TTC549 (cell line): ENCODE measurements around the gene NT5C2.

Experiments used
- FAIRE-seq: peaks from 2 replicates; lab custom pipeline; 2012; peaks lifted over from hg19 to GRCh38; lab: Jason Lieb, UNC

Gene NT5C2

DNA sequence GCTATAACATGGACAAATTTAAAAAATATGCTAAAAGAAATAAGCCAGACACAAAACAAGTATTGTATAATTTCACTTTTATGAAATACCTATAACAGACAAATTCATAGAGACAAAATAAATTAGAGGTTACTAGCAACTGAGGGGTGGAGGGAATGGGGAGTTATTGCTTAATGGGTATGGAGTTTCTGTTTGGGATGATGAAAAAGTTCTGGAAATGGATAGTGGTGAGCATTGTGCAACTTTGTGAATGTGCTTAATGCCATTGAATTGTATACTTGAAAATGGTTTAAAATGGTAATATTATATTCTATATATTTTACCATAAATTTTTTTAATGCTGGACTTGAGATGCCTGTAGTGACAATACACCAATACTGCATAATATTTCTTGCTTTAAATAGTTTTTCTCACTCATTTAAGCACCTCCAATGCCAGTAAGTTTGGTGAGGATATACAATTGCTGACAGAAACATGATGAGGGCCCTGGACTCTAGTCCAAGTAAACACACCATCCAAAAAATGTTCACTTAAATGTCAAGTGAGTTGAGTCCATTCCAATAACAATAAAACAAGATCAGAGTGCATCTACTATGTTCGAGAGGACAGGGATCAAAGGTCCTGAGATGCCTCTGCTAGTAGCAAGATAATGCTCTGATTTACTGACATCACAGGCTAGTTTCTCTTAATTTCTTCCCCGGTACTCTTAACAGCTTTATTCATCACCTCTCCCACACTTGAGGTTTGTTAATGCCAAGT is 71.9 kb downstream of the NT5C2 start:
- no peak for FAIRE-seq

DNA sequence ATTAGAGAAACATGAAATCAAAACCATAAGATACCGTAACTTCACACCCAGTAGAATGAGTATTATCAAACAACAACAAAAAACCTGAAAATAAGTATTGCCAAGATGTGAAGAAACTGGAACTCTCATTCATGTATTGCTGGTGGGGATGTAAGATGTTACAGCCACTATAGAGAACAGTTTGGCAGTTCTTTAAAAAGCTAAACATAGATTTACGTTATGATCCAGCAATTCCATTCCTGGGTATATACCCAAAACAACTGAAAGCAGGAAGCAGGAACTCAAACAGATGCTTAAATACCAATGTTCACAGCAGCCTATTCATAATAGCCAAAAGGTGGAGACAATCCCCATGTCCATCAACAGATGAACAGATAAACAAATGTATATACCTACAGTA is 72.5 kb downstream of the NT5C2 start:
- FAIRE-seq = no peak

DNA sequence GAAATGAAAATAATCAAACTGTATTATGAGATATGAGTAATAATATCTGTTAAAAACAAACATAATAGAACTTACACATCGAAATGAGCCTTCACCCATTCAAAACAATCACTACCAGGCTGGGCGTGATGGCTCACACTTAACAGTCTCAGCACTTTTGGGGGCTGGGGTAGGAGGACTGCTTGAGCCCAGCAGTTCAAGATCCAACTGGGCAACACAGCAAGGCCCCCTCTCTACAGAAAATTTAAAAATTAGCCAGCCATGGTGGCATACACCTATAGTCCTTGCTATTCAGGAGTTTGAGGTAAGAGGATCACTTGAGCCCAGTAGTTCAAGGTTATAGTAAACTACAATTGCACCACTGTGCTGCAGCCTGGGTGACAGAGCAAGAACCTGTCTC is 75.8 kb downstream of the NT5C2 start:
- no peak for FAIRE-seq

DNA sequence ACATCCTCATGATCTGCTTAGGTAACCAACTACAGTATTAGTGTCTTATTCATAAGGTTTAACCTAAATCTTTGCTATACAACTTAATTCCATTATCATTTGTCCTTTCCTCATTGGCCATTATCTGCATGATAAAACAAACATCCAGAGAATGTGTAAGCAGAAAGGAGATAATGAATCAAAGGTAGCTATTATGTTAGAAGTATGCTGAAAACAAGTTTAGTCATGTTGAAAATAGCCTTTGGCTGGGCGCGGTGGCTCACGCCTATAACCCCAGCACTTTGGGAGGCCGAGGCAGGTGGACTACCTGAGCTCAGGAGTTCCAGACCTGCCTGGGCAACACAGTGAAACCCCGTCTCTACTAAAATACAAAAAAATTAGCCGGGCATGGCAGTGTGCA is 78.2 kb downstream of the NT5C2 start:
- FAIRE-seq = no peak

DNA sequence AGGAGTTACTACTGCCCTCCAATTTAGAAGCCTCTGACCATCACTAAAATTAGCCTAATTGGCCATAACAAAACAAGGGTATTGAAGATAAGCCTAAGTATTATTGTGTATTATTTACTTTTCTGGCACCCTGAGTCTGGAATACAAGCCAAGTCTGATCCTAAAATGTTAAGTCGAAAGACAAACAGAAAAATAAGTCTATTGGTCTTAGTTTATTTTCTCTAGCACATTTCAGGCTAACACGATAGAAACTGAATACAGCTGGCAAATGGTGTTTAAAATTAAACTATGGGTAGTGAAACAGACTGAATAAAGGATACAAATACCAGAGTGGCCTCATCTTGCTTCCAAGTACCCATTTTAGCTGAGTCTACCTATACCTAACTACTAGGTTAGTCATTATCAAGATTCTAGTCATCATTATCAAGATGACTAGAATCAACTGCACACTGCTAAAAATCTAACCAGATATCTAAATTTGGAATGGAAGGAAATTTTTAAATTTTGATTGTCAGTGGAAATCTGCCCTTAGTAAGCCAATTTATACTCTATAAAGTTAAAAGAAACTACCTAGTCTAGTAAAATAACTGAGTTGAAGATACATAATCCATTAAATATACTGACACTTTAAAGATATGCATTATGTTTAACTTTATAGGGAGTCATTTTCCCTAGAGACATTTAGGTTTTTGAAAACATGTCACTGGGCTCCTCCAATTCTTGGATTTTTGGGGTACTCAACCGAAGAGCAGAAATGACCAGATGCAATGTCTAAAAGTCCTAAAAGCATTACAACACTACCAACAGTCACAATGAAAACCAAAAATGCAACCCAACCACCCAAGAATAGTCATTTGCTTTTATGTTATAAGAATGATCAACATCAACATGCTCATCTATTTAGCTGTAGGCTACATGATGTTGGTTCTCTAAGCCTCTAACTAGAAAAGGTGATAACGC is 80.9 kb downstream of the NT5C2 start:
- FAIRE-seq = no peak

DNA sequence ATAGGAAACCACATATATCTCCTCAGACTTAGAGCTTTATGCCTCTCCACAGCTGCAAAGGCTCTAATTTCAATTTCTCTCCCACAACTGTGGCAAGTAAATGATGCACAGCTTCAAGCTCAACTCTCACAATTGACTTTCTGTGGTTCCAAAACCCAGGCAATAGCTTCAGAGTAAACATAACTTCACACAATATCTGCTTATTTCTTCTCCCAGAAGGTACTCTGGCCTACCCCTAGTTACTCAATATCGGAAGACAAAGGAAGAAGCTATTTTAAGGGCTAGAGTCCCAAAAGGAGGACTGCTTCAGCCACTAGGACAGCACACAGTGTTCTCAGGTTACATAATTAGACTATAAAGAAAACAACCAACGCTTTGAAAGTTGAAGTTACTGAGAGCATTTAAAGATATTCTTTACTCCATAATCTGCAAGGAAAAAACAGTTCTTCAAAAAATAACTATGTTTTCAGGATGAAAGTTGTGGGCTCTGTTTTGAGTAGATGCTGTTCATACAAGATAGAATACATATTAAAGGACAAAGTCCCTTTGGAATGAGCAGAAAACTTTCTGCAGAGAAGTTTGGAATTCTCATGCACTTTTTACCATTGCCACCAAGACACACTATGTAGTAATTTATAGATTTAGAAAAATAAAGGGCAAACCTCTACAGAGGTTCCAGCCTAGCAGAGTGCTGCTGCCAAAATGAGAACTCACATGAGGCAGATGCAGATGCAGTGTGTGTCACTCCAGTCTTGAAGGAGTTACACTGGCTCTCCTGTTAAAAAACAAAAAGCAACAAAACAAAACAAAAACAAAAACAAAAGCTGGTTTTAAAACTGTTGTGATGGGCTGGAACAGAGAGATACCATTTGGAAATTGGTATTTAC is 81.8 kb downstream of the NT5C2 start:
- no peak for FAIRE-seq

DNA sequence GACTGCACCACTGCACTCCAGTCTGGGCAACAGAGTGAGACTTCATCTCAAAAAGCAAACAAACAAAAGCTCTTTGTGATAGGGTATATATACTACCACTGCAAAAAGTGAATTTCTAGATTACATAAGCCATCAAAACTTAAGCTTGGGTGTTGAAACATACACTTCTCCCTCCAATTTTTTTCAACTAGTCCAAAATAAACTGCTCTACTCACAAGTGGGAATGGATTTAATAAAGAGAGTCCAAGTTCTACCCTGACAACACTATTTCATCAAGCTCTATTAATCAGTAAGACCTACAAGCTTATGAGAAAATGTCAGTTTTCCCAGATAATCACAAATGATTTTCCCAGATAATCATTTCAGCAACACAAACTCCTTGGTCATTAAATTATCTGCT is 82.7 kb downstream of the NT5C2 start:
- no peak for FAIRE-seq

DNA sequence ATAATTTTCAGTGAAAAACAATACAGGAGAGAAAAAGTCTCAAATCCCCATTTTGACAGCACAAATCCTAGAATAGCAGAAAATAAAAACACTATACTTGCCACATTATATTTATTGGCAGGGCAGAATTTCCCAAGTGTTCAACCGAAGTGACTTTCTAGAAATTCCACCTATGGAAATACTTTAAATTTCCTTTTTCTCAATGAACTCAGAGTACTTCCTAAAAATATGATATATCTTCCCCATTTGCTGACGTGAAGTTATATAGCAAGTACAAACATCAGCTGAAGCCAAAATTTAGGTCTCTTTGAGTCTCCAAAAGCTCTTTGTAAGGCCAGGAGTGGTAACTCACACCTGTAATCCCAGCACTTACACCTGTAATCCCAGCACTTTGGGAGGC is 83.3 kb downstream of the NT5C2 start:
- no peak for FAIRE-seq

DNA sequence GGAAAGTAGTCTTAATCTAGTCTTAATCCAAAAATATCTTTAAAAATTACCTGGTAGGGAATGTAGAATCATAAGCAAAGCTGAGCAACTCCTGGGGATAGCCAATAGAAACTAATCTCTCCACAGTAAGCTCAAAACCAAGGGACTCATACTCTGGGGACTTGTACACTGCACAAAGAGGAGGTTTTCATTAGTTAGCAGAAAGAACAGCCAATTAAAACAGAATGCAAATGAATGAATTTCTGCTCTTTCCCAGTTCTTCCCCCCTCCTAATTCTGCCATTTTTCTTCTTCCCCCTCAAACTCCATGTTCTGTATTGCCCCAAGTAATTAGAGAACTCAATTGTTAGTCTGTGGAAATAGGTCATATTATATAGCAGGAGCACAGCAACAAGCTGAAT is 86.5 kb downstream of the NT5C2 start:
- FAIRE-seq = no peak

DNA sequence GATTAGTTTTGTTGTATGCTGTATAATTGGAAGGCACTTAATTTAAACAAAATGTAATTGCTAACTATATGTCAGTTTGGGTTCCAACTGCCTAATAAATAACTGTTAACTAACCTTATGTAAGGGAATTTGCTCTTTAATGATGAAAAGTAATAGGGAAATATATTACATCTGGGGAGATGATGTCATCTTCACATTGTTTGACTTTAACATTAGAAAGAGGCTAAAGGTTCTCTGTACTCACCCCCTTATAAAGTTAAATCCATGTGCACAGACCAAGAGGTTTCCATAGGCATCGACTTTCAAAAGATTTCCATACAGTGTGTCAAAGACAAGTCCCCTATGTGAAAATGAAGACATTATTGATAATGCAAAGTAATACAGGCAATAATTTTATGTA is 87.6 kb downstream of the NT5C2 start:
- no peak for FAIRE-seq

DNA sequence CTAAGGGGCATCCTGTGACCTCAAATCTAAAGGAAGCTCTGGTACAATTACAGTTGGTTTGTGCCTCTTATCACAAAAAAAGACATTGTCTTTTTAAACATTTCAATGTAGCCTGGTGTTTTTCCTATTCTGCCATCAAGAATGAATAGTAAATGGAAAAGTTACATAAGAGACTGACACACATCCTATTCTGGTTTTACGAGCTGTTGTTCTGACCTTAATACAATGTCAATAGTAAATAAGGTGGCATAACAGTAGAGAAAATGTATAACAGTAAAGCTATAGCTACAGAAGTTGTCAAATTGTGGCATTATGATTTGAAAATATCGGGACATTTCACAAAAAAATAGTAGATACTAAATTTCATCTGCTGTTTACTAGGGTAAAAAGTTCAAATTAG is 88.4 kb downstream of the NT5C2 start:
- FAIRE-seq = no peak

DNA sequence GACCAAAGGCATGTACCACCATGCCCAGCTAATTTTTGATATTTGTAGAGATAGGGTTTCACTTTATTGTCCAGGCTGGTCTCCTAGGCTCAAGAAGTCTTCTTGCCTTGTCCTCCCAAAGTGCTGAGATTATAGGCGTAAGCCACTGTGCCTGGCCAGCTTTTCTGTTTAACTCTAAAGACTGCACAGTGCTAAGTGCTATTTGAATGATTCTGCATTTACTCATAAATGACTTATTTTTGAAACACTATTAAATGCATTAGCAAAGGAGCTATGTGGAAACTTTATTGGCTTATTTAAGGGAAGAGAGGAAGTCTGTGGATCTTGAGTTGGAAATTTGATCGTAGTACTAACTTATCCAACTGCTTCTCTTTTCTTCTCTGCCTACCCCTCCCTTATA is 89.1 kb downstream of the NT5C2 start:
- FAIRE-seq = no peak

DNA sequence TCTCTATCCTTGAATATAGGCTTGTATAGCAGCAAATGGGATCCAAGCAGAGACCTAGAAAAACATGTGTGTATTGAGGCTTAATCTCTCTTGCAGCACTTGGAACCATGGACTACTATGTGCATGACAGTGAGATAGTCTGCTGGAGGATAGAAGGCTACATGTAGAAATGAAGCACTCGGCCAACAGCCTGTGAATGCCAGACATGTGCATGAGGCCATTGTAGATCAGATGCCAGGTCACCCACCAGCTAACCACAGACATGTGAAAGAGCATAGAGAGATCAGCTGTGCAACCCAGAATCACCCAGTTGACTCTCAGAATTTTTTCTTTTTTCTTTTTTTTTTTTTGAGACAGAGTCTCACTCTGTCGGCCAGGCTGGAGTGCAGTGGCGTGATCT is 90.9 kb downstream of the NT5C2 start:
- FAIRE-seq = no peak

DNA sequence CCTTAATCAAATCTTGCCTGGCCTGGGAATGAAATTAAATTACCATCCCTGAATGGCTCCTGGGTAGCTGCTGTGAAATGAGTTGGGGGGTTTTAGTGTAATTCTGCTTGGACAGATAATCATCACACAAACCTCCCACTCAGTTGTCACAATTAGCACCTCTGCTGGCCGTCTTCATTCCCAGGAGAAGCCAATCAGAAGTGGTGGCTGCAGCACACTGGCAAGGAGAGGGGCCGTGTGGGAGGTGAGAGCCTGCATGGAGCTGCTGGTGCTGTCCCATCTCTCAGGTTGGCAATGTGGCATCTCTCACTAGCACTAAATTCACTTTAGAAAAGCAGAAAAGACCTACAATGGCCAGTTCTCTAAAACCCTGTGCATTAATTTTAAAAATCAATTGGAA is 92.5 kb downstream of the NT5C2 start:
- FAIRE-seq = no peak

DNA sequence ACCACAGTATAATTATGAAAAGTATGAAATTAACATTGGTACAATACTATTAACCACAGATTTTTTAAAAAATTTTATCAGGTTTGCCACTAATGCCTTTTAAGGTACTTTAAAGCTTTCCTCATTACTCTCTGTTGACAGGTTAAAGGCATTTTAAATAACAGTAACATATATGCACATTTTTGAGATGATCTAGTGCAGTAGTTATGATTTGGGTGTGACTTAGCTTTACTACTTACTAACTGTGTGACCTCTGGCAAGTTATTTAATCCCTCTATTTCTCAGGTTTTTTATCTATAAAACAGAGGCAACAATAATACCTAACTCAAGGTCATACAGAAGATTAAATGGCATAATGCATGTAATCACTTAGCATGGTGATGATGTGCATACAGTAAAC is 94.8 kb downstream of the NT5C2 start:
- FAIRE-seq = no peak

DNA sequence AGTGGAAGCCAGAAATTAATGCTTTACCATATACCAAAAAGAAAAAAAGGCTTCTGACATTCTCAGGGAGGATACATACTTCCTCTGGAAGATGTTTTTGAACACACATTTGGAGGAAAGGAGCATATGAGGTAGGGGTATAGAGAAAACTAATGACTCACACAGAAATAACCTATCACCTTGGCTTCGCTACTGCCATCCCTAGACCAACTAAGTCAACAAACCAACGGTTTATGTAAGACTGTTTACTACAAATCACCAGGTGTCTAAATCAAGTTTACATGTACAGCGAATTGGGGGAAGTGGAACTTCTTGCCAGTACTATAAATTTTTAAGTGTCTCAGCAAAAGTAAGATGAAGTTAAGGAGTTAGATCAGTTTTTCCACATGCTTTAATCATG is 96.9 kb downstream of the NT5C2 start:
- no peak for FAIRE-seq

DNA sequence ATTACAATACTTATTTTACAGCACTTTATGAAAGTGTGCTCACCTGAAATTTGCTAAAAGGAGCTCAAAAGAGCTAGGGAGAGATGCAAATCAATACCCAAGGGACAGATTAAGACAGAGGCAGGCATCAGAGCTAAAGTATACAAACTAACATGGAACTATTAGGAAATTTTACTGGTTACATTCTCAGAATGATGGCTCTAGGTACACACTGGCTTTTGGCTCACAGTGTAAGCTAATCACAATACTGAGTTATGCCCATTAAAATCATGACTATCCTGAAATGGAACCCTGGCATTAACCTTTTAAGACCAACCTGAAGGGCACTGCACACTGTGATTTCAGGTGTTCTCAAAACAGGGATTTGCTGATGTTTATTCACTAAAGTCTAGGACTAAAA is 98.1 kb downstream of the NT5C2 start:
- FAIRE-seq = no peak

DNA sequence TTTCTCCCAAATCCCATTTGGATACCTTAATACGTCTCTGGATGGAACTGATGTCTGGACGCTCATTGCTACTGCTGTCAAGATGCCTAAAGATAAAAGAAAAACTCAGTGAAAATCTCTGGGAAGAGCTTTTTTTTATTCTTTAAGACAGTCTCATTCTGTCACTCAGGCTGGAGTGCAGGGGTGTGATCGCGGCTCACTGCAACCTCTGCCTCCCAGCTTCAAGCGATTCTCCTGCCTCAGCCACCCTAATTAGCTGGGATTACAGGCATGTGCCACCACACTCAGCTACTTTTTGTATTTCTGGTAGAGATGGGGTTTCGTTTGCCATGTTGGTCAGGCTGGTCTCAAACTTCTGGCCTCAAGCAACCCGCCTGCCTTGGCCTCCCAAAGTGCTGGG is 102.2 kb downstream of the NT5C2 start:
- no peak for FAIRE-seq

DNA sequence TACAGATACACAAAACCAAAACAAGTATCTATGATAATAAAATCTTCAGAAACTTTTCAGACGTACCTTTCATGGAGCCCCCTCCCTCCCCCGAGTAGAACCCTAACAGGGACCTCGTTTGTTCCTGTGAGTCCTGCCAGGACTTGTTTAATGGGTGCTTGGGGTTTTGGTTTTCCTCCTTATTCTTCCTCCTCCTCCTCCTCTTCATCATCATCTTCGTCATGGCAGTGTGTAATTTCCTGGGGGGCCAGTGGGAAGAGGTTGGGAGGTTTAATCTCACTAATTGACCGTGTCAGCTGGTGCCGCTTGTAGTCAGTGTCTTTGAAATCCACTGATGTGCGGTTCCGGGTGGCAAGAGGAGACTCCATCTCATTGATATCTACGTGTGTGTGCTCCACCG is 103.6 kb downstream of the NT5C2 start:
- no peak for FAIRE-seq

DNA sequence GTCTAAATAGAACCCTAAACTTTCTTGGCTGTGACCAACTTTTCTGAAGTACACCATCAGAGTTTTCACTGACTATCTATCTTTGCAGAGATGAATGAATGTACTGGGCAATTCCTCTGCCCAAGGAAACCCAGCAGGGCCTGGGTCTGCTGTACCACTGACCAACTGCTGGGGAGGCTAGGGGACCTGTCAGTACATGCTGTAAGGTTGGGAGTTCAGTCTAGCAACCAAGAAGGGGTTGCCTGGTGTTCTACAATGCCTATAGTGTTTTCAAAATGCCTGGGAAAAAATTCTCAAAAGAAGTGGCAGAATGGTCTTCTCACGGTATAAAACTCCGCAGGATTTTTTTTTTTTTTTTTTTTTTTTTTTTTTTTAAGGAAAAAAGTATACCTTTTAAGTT is 106.3 kb downstream of the NT5C2 start:
- FAIRE-seq = no peak

DNA sequence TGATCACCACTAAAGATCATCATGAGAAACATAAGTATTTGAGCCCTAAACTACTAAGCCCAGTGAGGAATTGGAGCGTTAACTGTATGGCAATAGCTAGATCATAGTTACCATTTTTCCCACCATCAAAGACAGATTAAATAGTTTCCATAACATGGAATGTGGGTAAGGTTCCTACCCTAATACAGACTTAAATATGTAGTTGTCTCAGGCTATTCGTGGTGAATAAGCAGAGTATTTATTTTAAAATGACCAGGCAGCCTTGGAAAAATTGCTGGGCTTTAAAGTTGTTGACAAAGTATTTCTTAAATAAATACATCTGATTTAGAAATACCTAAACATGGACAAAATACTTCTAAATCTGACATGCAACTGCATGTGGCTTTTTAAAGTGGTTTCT is 106.8 kb downstream of the NT5C2 start:
- no peak for FAIRE-seq

DNA sequence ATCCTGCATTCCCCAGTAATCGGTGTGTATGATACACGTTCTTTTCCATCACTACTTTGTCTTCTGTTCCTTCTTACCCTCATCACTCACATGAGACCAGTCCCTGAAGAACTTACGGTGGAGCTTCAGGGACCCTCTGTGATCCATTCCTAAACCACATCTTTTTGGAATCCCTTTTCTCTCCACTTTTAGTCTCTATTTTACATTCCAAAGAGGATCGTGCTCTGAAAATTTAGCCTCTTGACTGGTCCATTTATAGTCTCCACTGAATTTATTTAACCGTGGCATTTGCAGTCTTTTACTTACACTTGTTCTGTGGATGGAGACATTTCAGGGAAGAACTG is 109.1 kb downstream of the NT5C2 start:
- no peak for FAIRE-seq
